Thyroid gland (tissue), 4 donors: ENCODE results near the gene TMEM259.

ENCODE experiments used
- CTCF ChIP-seq, 6 experiments: fragments of 200-600 bp in 3 of 6; fragments of 450-650 bp in 3 of 6; sonication (generic) in 3 of 6; IDR thresholded peaks; one replicate each; pipeline ENCODE4 v1.5.1; 2016 to 2019; ENCODE audit warnings: antibody characterized with exemption in 6 of 6, mild to moderate bottlenecking in 2 of 6, inconsistent platforms in 1 of 6, moderate library complexity in 1 of 6
- POLR2A ChIP-seq, 2 donors: fragments of 450-650 bp; IDR thresholded peaks; one replicate each; pipeline ENCODE4 v1.6.1; 2017; ENCODE audit warnings: antibody characterized with exemption in 2 of 2, mild to moderate bottlenecking in 2 of 2, moderate library complexity in 1 of 2

DNA sequence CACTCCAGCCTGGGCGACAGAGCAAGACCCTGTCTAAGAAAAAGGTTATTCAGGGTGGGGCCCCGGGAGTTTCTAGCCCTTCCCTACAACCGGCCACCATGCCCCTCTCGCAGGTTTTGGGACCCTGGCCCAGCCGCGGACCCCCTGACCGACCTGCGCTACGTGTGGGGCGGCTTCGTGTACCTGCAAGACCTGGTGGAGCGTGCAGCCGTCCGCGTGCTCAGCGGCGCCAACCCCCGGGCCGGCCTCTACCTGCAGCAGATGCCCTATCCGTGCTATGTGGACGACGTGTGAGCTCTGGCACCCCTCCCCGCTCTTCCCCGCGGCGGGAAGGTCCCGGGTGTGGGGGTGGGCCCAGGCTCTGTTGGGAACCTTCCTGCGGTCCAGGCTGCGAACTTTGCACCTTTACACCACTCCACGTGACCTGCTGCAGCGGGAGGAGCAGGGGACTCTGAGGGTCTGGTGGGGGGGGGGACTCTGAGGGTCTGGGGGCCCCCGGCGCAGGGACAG lies 25.2 kb upstream of the TMEM259 start:
- TF ChIP-seq CTCF (IDR thresholded peaks at IDR 0.05), result no peak
- no peak for TF ChIP-seq POLR2A (IDR thresholded peaks at IDR 0.05)
